ENCODE results near the gene BCAT1.
A peak's percentile ranks its signal among the peaks of the same experiment; 100 is the strongest.
"Not testable (repeated sequence)": the region's sequence is repeated elsewhere in the genome, so short reads cannot be mapped to it uniquely, and the experiment has no call there.

Gene BCAT1

DNA sequence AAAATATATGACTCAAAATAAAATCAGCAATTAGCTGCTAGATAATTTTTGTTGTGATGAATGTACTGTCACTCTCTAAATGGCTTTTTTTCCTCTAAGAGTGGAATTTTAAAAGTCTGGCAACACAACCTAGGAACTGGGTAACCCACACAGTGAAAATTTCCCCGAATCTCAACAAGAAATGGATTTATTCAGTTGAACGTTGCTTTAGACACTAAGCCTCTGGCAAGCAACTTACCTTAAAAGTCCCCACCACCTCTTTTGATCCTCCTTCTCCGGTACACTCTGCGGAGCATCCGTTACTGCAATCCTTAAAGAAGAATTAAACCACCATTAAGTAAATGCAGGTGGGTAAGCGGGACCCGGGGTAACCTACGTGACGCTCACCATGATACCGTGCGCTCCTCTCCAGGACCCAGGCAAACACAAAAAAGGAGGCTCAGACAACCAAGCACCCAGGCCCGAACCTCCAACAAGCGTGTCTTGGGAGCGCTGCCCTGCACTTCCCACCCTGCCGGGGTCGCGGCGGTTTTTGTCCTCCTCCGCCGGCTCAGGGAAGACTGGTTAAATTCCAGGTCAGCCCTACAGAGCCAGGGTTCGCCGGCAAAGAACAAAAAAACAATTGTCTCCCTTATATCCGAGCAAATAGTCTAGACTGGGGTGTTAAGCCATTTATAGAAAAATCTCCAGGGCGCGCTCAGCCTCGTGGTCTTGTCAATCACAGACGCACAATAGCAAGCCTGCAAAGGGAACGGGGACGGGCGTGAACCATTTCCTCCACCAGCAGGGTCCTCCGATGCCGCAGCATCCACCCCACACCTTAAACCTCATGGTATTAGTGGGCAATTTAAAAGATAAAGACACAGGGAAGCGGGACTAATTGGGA lies 47.1 kb downstream of the BCAT1 start:
- no peak for DNase-seq (ENCODE audit: low read depth)

DNA sequence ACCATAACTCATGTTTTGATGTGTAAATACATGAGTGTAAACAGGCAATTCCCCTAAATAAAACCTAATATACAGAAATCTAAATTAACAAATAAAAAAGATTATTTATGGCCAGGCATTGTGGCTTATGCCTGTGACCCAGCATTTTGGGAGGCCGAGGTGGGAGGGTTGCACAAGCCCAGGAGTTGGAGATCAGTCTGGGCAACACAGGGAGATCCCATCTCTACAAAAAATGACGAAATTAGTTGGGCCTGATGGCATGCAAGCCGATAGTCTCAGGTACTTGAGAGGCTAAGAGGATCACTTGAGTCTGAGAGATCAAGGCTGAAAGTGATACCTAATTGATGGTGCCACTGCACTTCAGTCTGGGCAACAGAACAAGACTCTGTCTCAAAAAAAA lies 48.7 kb downstream of the BCAT1 start:
- DNase-seq (ENCODE audit: low read depth) = no peak

DNA sequence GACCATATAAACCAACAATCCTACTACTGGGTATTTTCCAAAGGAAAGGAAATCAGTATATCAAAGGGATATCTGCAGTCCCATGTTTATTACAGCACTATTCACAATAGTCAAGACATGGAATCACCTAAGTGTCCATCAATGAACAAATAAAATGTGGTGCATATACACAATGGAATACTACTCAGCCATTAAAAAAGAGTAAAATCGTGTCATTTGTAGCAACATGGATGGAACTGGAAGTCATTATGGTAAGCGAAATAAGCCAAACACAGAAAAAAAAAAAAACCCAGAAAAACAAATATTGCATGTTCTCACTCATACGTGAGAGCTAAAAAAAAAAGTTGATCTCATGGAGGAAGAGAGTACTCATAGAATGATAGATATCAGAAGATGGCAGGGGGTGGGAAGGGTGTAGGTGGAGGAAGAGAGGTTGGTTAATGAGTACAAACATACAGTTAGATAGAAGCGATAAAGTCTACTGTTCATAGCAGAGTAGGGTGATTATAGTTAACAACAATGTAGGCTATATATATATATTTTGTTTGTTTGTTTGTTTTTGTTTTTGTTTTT lies 49.3 kb downstream of the BCAT1 start:
- no peak for DNase-seq (ENCODE audit: low read depth)

DNA sequence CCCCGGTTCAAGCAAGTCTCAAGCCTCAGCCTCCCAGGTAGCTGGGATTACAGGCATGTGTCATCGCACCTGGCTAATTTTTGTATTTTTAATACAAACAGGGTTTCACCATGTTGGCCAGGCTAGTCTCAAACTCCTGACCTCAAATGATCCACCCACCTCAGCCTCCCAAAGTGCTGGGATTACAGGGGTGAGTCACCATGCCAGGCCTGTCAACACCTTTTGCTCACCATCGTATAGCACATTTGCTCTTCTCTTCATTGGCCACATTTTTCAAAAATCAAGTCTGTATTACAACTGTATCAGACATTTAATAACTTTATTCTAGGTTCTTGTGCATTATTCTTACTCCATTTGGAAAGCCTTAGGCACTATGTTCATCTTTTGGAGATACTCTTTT lies 50.3 kb downstream of the BCAT1 start:
- DNase-seq (ENCODE audit: low read depth) = no peak

DNA sequence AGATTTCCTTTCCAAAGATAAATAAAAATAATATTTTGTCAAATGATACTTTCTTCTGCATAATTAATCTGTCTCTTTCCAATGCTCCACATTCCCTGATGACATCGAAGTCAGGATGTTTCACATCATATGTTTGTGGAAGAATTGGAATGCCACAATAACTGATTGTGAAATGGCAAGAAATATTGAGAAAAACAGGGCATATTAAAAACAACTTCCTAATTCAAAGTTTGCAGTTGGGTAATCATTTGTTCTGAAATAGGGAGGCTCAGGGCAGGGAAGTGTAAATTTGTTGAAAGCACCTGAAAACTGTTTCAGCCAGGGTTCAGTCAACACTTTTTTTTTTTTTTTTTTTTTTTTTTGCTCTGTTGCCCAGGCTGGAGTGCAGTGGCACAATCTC lies 50.7 kb downstream of the BCAT1 start:
- peak; percentile 81 for DNase-seq (ENCODE audit: low read depth)

DNA sequence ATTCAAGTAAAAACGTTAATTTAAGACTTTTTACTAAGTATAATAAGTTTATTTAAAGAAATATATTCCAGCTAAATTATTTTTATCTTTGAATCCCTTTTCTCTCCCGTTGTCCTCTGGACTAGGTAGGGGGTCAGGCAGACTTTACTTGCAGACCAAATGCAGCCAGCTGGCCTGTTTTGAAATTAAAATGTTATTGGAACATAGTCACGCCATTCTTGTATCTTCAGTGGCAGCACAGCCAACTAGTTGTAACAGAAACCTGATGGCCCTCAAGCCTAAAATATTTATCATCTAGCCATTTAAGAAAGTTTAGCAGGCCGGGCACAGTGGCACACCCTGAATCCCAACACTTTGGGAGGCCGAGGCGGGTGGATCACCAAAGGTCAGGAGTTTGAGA lies 52.7 kb downstream of the BCAT1 start:
- DNase-seq (ENCODE audit: low read depth) = peak; percentile 72

DNA sequence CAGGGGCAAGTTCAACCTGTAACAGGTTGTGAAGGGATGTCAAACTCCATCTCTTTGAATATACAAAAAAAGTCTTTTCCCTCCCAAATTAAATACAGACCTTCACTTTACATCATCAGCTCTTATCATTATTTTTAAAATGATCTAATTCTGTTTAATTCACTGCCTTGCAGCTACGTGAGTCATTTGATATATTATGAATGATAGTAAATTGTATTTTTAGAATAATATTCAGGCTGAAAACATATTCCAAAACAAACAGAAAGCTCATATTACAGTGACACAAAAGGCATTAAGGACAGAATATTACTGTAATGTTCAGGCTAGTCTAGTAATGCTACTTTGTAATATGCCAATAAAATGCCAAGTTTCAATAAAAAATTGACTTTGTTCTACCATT lies 53.3 kb downstream of the BCAT1 start:
- peak; percentile 21 for DNase-seq (ENCODE audit: low read depth)

DNA sequence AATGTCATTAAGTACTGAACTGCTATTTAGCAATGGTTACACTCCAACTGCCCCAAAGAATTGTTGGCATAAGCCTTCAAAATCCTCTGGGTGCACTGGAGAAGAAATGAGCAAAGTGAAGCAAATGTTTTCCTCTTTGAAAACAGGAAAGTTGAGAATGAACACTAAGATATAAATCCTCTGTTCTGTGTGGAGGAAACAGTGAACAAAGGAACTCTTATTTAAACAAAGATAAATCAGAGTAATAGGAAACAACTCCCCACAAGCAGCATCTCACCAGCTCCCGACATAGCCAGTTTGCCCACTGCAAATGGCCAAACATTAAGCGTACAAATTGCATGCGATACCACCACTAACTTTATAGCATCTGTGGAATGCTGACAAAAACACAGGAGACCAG lies 54.0 kb downstream of the BCAT1 start:
- DNase-seq (ENCODE audit: low read depth) = no peak

DNA sequence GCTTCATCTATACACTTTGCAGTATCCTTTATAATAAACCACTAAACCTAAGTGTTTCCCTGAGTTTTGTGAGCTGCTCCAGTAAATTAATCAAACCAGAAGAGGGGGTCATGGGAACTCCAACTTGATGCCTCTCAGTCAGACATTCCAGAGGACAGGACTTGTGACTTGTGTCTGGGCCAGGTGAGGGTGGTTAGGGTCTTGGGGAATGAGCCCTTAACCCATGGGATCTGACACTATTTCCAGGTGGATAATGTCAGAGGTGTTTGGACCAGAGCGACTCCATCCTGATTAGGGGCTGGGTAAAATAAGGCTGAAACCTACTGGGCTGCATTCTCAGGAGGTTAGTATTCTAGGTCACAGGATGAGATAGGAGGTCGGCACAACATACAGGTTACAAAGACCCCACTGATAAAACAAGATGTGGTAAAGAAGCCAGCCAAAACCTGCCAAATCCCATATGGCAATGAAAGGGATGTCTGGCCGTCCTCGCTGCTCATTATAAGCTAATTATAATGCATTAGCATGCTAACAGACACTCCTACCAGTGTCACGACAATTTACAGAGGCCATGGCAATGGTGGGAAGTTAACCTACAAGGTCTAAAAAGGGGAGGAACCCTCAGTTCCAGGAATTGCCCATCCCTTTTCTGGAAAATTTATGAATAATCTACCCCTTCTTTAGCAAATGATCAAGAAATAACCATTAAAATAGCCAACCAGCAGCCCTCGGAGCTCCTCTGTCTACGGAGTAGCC lies 58.7 kb downstream of the BCAT1 start:
- DNase-seq (ENCODE audit: low read depth) = no peak

DNA sequence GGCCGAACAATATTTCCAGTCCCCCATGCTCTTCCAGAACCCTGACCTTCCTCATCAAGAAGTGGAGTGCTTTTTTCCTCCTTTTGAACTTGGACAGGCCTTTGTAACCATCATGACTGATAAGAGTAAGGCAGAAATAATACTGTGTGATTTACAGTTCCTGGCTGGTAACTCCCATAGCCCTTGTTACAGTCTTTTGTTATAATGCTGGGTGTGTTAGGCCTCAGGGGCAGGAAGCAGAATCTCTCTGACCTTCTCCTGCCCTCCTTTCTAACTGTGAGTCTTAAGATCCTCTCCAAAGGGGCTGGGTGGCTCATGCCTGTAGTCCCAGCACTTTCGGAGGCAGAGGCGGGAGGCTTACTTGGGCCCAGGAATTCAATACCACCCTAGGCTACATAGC lies 59.5 kb downstream of the BCAT1 start:
- DNase-seq (ENCODE audit: low read depth) = no peak

DNA sequence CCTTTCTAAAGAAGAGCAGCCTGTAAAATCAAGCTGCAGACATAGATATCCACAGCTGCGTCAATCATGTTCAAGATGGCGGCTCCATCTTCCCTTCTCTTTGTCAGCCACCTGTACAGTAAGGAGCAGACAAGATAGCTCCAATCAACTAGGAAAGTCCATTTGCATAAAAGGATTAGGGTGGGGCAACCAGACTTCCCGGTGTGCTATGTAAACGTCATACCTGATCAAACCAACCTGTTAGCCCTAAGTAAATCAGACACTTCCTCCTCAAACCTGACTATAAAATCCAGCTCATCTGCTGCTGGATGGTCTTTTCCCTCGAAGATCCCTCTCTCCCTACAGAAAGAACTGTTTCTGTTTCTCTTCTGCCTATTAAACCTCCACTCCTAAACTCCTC lies 60.1 kb downstream of the BCAT1 start:
- DNase-seq (ENCODE audit: low read depth) = no peak

DNA sequence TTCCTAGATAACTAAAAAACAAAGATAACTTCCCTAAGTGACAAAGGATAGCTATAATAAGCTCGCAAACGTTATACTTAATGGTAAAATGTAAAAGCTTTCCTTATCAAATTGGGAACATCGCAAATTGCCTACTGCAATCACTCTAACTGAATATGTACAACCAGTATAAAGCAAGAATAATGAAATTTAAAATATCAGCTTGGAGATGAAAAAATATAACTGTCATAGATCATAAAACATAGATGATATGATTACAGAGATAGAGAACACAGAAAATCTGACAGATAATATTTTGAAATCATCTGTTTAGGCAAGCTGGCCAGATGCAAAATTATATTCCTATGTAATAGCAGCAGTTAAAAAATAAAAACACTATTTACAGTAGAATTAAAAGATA lies 64.0 kb downstream of the BCAT1 start:
- DNase-seq (ENCODE audit: low read depth) = no peak

DNA sequence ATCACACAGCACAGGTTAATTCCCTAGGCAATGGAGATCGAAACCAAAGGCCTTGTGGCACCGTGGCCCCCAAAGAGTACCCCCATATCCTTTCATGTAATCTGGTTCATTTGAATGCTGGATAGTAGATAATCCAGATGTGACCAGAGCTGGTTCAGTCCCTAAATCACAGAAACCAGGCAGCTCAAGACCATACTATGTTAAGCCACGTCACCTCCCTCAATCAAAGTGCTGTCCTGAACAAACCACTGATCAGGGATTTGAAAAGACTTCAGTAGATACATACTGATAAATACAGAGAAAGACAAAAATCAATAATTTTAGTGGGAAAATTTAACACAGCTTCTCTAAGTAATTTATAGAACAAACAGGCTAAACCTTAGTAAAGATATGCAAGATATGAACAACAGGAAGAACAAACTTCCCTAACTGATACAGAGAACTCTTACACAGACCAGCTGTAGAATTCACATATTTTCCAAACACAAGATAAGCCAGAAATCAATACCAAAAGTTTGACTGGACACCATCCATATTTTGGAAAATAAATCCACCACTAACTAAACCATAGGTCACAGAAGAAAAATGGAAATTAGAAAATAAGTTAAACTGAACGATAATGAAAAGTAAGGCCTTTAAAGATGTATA lies 67.1 kb downstream of the BCAT1 start:
- no peak for DNase-seq (ENCODE audit: low read depth)

DNA sequence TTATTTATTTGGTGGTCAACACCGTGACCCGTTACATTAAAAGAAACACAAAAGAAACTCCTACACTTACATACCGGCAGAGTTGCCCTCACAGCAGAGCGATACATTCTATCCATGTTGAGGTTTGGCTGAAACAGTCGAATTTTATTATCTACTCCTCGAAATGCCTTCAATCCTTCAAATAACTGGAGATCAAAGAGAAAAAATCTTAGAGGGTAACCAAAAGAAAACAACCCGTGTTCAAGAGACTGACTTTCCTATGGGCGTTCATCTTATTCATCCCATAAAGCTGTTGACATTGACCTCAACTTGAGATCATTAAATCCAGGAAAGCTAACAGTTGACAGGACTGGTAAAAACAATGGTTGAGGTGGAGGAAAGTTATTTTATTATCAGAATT lies 67.7 kb downstream of the BCAT1 start:
- DNase-seq (ENCODE audit: low read depth) = no peak

DNA sequence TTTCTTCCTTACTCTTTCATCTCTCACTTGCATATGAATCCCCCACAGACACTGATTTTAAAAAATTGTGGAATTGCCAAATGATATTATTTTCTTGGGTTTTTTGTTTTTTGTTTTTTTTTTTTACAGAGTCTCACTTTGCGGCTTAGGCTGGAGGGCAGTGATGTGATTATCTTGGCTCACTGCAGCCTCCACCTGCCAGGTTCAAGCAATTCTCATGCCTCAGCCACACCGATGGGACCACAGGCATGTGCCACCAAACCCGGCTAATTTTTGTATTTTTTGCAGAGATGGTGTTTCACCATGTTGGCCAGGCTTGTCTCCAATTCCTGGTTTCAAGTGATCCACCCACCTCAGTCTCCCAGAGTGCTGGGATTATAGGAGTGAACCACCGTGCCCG lies 68.2 kb downstream of the BCAT1 start:
- no peak for DNase-seq (ENCODE audit: low read depth)

DNA sequence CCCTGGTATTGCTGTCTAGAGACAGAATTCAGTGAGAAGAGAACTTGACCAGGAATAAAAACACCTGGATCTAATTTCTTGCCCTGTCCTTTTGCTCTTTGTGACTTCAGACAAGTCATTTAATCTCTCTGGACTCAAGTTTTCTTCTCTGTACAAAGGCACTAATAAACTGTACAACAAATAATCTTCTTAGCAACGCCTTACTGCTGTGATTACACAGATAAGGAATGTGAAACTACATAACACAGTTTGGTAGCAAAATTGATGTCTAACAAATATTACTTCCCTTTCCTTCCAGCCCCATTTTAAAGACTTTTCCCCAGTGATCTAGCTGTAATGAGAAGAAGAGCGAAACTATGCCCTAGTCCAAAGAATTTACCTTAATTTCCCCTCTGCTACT lies 69.3 kb downstream of the BCAT1 start:
- no peak for DNase-seq (ENCODE audit: low read depth)

DNA sequence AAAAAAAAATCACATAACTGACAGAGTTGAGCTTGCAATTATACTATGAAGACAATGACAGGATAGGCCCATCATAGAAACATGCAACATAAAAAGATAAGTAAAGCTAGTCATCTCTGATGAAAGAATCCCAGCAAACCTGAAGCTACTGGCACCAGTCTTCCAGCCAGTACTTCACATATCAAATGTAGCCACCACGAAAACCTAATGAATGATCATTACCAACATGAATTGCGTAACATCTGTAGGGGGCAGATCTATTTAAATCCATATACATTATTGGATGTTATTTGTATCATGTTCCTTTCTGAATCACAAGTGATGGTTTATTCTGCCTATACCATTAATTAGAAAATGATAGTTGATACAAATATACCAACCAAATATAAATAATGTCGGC lies 73.9 kb downstream of the BCAT1 start:
- no peak for DNase-seq (ENCODE audit: low read depth)

DNA sequence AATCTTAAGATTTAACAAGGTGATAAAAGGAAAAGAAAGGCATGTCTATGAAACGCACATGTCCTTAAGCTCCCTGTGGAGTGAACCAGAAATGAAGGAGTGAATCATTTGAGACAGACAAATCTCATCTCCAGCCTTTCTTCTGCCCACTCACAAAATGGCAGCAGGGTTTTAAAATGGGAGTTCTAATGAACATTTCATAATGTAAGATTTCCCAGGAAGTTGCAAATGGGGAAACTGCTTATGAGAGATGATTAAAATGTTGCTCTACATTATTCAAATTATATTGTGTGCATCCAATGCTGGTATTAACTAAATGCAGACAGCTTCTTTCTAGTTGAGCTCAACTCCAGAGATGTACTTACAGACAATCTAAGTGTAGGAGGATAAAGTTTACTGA lies 76.7 kb downstream of the BCAT1 start:
- DNase-seq (ENCODE audit: low read depth) = no peak

DNA sequence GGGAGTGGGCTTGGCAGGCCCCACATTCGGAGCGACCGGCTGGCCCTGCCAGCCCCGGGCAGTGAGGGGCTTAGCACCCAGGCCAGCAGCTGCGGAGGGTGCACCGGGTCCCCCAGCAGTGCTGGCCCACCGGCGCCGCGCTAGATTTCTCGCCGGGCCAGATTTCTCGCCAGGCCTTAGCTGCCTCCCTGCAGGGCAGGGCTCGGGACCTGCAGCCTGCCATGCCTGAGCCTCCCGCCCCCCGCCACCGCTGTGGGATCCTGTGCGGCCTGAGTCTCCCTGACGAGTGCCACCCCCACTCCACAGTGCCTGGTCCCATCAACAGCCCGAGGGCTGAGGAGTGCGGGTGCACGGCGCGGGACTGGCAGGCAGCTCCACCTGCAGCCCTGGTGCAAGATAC lies 82.8 kb downstream of the BCAT1 start:
- DNase-seq (ENCODE audit: low read depth) = not testable (repeated sequence)

DNA sequence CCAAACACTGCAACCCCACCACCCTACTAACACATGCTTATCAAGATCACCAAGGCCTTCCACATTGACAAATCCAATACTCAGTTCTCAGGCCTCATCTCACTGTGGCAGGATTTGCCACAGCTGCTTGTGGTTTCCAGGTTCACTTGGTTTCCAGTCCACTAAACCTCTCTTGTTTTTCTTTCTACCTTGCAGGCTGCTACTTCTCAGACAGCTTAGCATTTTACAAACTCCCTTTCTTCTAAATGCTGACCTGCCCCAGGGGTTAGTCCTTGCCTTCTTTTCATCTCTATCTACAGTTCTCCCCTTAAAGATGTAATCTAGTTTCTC lies 84.1 kb downstream of the BCAT1 start:
- no peak for DNase-seq (ENCODE audit: low read depth)

DNA sequence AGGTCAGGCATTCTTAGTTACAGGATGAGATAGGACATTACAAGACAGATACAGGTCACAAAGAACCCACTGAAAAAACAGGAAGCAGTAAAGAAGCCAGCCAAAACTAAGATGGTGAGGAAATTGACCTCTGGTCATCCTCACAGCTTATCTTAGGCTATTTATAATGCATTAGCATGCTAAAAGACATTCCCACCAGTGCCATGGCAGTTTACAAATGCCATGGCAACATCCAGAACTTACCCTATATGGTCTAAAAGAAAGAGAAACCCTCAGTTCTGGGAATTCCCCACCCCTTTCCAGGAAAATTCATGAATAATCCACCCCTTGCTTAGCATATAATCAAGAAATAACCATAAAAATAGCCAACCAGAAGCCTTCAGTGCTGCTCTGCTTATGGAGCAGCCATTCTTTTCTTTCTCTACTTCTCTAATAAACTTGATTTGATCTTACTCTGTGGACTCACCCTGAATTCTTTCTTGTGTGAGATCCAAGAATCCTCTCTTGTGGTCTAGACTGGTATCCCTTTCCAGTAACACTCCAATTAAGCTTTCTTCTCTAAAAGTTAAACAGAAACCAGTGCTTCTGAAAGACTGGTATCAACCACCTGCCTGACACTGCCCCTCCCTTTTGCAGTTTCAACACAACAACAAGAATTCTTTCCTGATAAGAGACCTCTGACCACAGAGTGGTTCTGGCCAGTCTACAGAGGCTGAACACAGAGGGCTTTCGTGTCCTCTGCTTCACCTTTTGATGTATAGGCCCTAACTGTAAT lies 86.9 kb downstream of the BCAT1 start:
- DNase-seq (ENCODE audit: low read depth) = no peak

DNA sequence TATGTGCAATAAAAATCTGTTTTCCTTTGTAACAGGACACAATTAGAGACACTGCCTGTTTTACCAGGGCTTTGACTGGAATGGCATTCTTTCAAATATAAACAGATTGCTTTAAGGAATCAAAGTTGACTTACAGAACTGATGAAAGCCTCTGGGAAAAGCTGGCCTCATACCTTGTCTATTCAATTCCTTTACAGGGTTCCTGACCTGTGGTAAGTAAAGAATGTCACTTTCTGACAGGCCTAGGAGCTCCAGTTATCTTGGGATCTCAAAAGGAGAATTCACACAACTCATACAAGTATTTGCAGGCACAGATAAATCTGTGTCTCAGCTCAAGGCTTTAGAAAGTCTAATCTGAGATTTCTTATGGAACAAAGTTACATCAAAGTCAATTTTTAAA lies 88.4 kb downstream of the BCAT1 start:
- no peak for DNase-seq (ENCODE audit: low read depth)
